ENCODE results near the gene SLC6A8. TPM values are rescaled to one million over a fixed set of nuclear protein-coding genes. Genes with fewer than 3 reads are reported as not detected.
A peak's percentile ranks its signal among the peaks of the same experiment; 100 is the strongest.

SLC6A8 gene
- total RNA-seq (14.6 TPM), polyA plus RNA-seq (ENCODE audit: insufficient read depth in 1 of 8, insufficient read length in 8 of 8, low replicate concordance in 1 of 8) (10 to 100 TPM; 23.0 to 49.1 (median 32.5) TPM)
- long read RNA-seq, donor 1, partial matches to known transcripts = 0 of 4 reads
- long read RNA-seq, donor 1, other reads (novel, unspliced or antisense) = 0 of 4 reads
- long read RNA-seq, donor 2 = 0 reads
- long read RNA-seq, donor 3, transcript SLC6A8-201 (13 exons, 3,763 nt) = major isoform, 6 of 7 reads
- long read RNA-seq, donor 3, partial matches to known transcripts = 0 of 7 reads
- long read RNA-seq, donor 3, other reads (novel, unspliced or antisense) = 0 of 7 reads
- long read RNA-seq, donor 4, partial matches to known transcripts = 0 of 4 reads
- long read RNA-seq, donor 4, other reads (novel, unspliced or antisense) = 0 of 4 reads
- long read RNA-seq, donor 5, partial matches to known transcripts = 75 of 162 reads
- long read RNA-seq, donor 5, other reads (novel, unspliced or antisense) = 83 of 162 reads
- long read RNA-seq, donor 6, partial matches to known transcripts = 0 of 5 reads
- long read RNA-seq, donor 6, other reads (novel, unspliced or antisense) = 0 of 5 reads
- long read RNA-seq, donor 7, partial matches to known transcripts = 14 of 18 reads
- long read RNA-seq, donor 7, other reads (novel, unspliced or antisense) = 0 of 18 reads
- long read RNA-seq, donor 8 = 0 reads
- long read RNA-seq, donor 9, partial matches to known transcripts = 17 of 19 reads
- long read RNA-seq, donor 9, other reads (novel, unspliced or antisense) = 0 of 19 reads
- long read RNA-seq, donor 10, partial matches to known transcripts = 0 of 1 reads
- long read RNA-seq, donor 10, other reads (novel, unspliced or antisense) = 0 of 1 reads
- long read RNA-seq, donor 11, partial matches to known transcripts = 55 of 61 reads
- long read RNA-seq, donor 11, other reads (novel, unspliced or antisense) = 0 of 61 reads

DNA sequence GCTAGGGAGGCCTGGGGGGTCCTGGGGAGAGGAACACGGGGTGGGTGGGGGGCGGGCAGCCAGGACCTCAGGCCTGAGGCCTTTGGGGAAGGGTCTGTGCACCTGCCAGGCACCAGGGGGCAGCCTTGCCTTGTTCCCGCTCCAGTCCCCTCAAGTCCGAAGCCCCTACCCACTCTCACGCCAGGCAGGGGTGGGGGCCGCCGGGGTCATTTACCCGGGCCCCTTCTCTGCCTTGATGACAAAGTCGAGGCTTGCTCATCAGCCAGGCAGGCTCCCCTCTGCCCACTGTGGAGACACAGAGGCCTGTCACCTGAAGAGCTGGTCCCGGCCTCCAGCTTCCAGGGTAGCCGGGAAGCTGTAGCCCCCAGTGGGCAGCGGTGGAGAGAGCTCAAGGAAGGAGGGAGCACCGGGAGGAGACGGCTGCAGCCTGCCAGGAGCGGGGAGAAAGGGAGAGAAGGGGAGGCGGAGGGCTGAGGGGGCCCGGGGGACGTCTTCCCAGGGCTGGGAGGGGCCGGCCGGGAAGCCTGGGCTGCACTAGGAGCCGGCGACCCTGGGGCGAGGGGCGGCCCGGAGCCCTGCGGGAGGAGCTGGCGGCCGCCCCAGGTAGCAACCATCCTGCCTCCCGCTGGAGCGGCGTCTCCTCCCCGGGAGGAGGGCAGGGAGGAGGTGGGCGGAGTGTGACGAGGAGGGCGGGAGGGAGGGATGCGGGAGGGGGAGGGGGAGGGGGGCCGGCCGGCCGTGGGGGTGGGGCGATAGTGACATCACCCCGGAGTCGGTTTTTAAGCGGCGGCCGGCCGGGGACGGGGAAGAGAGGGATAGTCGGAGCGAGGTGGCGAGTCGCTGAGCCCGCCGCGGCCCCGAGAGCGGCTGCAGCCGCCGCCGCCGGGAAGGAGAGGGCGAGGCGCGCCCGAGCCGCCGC lies at the start of gene SLC6A8:
SLC6A8 (plus strand) TSS at position 806 of the 919 bp plus-strand sequence. CDS start 649 bp downstream, outside the sequence.
- Histone ChIP-seq H3K36me3 (ENCODE audit: control insufficient read depth, insufficient read depth, low read length) (no peaks in the 10 kb centered on the region), H3K9me3 (replicated peaks; ENCODE audit: control insufficient read depth, low read depth, low read length) (peaks cover 3% of the 10 kb centered on the region), H3K4me1 (ENCODE audit: control insufficient read depth, insufficient read depth, low read length) (peaks cover 10% of the 10 kb centered on the region), H3K4me3 (ENCODE audit: low read length) (peak within 1 kb of the TSS; percentile 10), H3K27ac (ENCODE audit: low read length) (no peak within 1 kb of the TSS), H3K27me3 (ENCODE audit: control insufficient read depth, insufficient read depth, low read length) (peaks cover 5% of the 10 kb centered on the region)
- 30% methylated on average over 41 of the region's 66 CpGs for WGBS (ENCODE audit: insufficient coverage)
- peak; percentile 81 for DNase-seq

DNA sequence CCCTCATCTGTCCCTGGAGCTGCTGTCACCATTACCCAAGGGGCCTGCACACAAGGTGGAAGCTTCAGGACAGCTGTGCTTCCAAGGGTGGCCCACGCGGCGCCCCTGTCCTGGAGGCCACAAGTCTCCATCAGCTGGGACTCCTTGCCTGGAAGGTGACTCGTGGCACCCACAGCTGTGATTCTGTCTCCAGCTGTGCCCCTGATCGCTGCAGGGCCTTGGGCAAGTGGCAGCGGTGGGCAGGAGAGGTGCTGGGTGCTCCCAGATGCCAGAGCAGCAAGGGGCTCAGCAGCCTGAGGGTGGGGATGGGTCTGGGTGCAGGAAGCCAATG lies 49.7 kb upstream of the SLC6A8 start:
- 81% methylated on average over 6 of the region's 6 CpGs for WGBS (ENCODE audit: insufficient coverage)
- no peaks in the 10 kb centered on the region for H3K36me3 ChIP-seq (ENCODE audit: control insufficient read depth, insufficient read depth, low read length)
- H3K27me3 ChIP-seq (ENCODE audit: control insufficient read depth, insufficient read depth, low read length) = peaks cover 36% of the 10 kb centered on the region
- no peak overlapping the region for H3K27ac ChIP-seq (ENCODE audit: low read length)
- no peaks in the 10 kb centered on the region for H3K9me3 ChIP-seq (replicated peaks; ENCODE audit: control insufficient read depth, low read depth, low read length)
- no peak for DNase-seq
- no peak overlapping the region for H3K4me3 ChIP-seq (ENCODE audit: low read length)
- peaks cover 29% of the 10 kb centered on the region for H3K4me1 ChIP-seq (ENCODE audit: control insufficient read depth, insufficient read depth, low read length)

DNA sequence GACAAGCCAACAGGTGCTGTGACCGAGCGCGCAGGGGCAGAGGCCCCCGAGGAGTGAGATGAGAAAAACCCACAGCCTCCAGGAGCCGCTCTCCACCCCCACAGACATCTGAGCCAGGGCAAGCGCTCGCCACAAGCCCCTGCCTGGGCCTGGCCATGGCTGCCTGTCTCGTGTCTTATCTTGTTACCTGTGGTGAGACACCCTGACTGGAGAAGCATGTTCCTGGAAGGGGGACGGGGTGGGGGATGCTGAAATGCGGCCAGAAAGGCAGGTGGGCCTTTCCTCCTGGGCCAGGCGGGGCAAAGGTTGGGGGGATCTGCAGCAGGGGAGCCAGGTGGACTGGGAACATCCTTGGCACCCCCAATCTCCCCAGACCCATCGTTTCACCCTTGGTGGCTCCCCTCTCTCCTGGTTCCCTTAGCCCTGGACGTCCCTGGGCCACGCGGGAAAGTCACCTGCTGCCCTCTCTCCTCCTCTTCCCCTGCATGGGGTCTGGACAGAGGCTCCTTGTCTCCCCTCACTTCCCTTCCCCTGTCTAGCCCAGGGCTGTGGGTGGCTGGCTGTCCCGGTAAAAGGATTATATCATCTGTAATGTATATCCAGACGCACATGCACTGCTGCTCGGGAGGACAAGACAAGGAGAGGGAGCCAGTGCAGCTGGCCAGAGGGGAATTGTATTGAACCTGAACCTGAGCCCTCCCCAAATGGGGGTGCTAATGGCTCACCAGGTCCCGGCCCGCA lies 49.1 kb upstream of the SLC6A8 start:
- no peaks in the 10 kb centered on the region for H3K36me3 ChIP-seq (ENCODE audit: control insufficient read depth, insufficient read depth, low read length)
- H3K27ac ChIP-seq (ENCODE audit: low read length) = no peak overlapping the region
- H3K27me3 ChIP-seq (ENCODE audit: control insufficient read depth, insufficient read depth, low read length) = peaks cover 42% of the 10 kb centered on the region
- no peaks in the 10 kb centered on the region for H3K9me3 ChIP-seq (replicated peaks; ENCODE audit: control insufficient read depth, low read depth, low read length)
- peaks cover 34% of the 10 kb centered on the region for H3K4me1 ChIP-seq (ENCODE audit: control insufficient read depth, insufficient read depth, low read length)
- WGBS (ENCODE audit: insufficient coverage) = 66% methylated on average over 11 of the region's 20 CpGs
- no peak overlapping the region for H3K4me3 ChIP-seq (ENCODE audit: low read length)
- no peak for DNase-seq

DNA sequence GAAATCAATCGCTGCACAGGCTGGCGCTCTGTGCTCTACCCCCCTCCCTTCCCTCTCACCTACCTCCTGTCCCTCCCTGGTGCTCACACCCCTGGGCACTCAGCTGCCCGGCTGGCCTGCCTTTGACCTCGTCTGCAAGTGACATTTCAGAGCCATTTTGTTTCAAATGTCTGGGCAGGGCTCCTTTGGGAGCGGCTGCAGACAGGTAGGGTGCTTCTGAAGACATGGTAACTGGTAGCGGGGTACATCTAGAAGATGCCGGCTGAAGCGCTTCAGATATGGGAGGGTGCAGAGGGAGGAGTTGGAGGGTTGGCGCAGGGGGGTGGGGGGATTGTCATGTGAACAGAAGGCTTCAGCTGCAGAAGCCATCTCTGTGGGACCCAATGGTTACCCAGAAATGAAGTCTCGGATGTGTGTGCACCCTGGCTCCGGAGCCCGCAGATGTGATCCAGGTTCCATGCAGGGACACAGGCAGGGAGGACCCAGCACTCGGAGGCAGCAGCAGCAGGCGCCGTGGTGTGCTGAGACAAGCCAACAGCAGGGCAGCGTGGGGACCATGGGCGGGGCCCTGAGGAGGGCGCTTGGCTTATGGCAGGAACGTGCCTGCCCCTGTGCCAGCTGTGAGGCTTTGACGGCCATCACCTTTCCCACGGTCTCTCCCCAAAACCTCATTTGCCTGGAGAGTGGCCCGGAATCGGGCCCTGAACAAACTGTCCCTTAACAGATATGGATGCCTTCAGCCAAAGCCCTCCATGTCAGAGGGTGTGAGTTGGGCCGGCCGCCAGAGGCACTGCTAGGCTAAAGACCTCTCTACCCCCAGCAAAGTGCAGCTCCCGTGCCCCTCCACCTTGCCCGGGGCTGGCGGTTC lies 48.3 kb upstream of the SLC6A8 start:
- DNase-seq = no peak
- peaks cover 48% of the 10 kb centered on the region for H3K27me3 ChIP-seq (ENCODE audit: control insufficient read depth, insufficient read depth, low read length)
- H3K9me3 ChIP-seq (replicated peaks; ENCODE audit: control insufficient read depth, low read depth, low read length) = no peaks in the 10 kb centered on the region
- H3K36me3 ChIP-seq (ENCODE audit: control insufficient read depth, insufficient read depth, low read length) = no peaks in the 10 kb centered on the region
- no peak overlapping the region for H3K27ac ChIP-seq (ENCODE audit: low read length)
- WGBS (ENCODE audit: insufficient coverage) = 82% methylated on average over 24 of the region's 28 CpGs
- H3K4me3 ChIP-seq (ENCODE audit: low read length) = no peak overlapping the region
- peaks cover 34% of the 10 kb centered on the region for H3K4me1 ChIP-seq (ENCODE audit: control insufficient read depth, insufficient read depth, low read length)

DNA sequence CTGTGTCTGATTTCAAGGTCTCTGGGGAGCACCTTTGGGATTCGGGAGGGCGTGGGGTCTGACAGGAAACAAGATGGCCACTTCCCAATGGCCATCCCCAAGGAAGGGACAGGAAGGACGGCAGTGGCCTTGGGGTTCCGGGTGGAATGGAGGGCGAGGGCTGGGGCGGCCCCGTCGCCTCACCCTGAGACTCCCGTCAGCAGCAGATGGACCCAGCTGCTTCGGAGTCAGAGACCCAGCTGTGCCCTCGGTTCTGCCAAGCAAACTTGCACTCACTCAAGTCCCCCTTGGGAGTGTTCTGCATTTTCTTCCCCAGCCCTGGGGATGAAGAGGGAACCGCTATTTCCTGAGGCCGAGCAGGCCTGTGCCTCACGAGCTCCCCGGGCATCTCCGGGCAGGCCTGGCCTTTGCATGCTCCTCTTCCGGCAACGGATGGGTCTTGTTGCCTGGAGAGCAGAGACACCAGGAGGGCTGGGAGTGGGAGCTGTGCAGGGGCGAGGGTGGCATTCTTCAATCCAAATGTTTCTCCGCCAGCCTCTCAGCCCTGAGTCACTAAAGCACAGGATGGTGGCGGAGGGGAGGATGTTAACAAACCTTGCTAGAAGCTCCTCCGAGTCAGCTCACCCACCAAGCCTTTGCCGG lies 47.6 kb upstream of the SLC6A8 start:
- Histone ChIP-seq H3K9me3 (replicated peaks; ENCODE audit: control insufficient read depth, low read depth, low read length) (no peaks in the 10 kb centered on the region), H3K27me3 (ENCODE audit: control insufficient read depth, insufficient read depth, low read length) (peaks cover 55% of the 10 kb centered on the region), H3K4me1 (ENCODE audit: control insufficient read depth, insufficient read depth, low read length) (peaks cover 32% of the 10 kb centered on the region)

DNA sequence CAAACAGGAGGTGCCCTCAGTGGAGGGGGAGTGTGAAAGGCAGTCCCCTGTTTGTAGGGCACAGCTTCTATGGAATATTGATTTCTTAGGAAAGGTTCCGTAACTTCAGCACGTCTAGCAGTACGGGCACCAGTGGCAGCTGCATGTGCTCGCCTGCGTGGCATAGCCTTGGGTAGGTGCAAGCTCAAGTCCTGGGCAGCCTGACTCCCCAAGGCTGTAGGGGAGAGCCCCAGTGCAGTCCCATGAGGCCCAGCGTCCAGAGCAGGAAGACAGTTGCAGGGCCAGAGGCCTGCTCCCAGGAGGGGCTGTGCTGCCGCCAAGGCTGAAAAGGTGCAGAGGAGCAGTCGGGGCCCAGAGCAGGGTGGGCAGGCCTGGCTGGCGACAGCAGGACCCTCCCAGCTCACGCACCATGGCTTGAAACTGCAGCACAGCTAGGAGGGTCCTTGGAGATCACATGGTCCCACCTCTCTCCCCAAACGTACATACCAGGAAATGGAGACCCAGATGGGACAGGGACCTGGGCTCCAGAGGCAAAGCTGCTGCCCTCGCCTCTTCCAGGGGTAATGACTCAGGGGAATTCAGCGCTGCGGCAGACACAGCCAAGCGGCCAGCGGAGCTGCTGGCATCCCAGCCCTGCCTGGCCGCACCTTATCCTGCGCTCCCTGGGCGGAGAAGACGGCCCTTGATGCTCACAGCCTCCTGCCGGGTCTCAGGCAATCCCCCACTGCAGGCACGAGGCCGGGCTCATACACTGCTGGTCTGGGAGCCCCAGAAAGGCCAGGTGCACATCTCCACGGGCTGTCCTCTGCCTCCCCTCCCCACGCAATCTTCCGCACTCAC lies 46.8 kb upstream of the SLC6A8 start:
- Histone ChIP-seq H3K4me1 (ENCODE audit: control insufficient read depth, insufficient read depth, low read length) (peaks cover 32% of the 10 kb centered on the region), H3K27ac (ENCODE audit: low read length) (no peak overlapping the region), H3K36me3 (ENCODE audit: control insufficient read depth, insufficient read depth, low read length) (no peaks in the 10 kb centered on the region), H3K27me3 (ENCODE audit: control insufficient read depth, insufficient read depth, low read length) (peaks cover 63% of the 10 kb centered on the region), H3K9me3 (replicated peaks; ENCODE audit: control insufficient read depth, low read depth, low read length) (no peaks in the 10 kb centered on the region), H3K4me3 (ENCODE audit: low read length) (no peak overlapping the region)
- 53% methylated on average over 26 of the region's 26 CpGs for WGBS (ENCODE audit: insufficient coverage)
- no peak for DNase-seq

More for the DNA sequence above, 47.6 kb upstream of the SLC6A8 start:
- WGBS (ENCODE audit: insufficient coverage) = 82% methylated on average over 20 of the region's 23 CpGs
- no peak for DNase-seq
- Histone ChIP-seq H3K36me3 (ENCODE audit: control insufficient read depth, insufficient read depth, low read length) (no peaks in the 10 kb centered on the region), H3K4me3 (ENCODE audit: low read length) (no peak overlapping the region), H3K27ac (ENCODE audit: low read length) (no peak overlapping the region)

DNA sequence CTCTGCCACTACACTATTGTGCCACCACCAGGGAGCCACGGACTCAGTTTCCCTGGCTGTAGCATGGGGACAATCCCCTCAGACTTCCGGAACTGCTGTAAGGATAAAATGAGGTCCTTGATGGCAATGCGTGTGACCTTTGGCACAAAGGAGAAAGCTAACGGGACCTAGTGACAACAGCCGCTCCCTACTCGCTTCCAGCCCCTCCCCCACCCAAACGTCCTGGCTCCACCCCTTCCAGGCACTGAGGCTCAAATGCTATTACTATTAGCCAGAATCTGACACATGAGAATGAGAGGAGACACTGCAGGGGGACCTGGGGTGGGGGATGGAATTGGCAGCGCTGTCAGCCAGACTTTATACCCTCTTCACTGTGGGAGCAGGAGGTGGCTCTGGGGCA lies 46.1 kb upstream of the SLC6A8 start:
- Histone ChIP-seq H3K27me3 (ENCODE audit: control insufficient read depth, insufficient read depth, low read length) (peaks cover 70% of the 10 kb centered on the region), H3K36me3 (ENCODE audit: control insufficient read depth, insufficient read depth, low read length) (no peaks in the 10 kb centered on the region), H3K4me3 (ENCODE audit: low read length) (no peak overlapping the region), H3K9me3 (replicated peaks; ENCODE audit: control insufficient read depth, low read depth, low read length) (no peaks in the 10 kb centered on the region), H3K4me1 (ENCODE audit: control insufficient read depth, insufficient read depth, low read length) (peaks cover 33% of the 10 kb centered on the region), H3K27ac (ENCODE audit: low read length) (no peak overlapping the region)
- DNase-seq = no peak
- WGBS (ENCODE audit: insufficient coverage) = 20% methylated on average over 1 of the region's 8 CpGs

Measured in muscle of leg (tissue), 16 donors.